ENCODE measurements around the gene ETNK1.

The ETNK1 gene

DNA sequence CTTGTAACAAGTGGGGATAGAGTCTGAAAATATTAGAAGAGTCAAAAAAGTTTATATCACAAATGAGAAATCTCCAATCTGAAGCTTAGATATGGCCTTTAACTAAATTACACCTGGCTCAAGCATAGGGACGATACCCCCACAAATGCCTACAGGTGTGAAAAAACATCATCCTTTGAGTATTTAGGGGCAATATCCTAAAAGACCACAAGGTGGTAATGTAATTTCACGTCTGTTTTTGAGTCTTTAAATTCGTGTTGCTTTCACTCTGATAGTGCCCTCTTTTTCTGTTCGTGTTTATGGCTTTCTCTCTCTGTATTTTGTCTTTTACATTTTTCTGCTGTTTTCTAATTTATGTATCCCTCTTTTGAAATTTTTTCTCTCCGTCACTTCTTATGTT is 84.3 kb downstream of the ETNK1 start:
- ATAC-seq (replicated peaks), result no peak
- Mint-ChIP-seq H3K4me3 (no peak overlapping the region), H3K36me3 (ENCODE audit: insufficient read depth) (no peaks in the 10 kb centered on the region), H3K9me3 (no peaks in the 10 kb centered on the region), H3K4me1 (ENCODE audit: low read depth in 2 of 2) (peaks cover 3 to 4% of the 10 kb centered on the region in 2 donors), H3K27me3 (peaks cover 6 to 9% of the 10 kb centered on the region in 2 donors), H3K27ac (no peak overlapping the region)
- no peak for DNase-seq

DNA sequence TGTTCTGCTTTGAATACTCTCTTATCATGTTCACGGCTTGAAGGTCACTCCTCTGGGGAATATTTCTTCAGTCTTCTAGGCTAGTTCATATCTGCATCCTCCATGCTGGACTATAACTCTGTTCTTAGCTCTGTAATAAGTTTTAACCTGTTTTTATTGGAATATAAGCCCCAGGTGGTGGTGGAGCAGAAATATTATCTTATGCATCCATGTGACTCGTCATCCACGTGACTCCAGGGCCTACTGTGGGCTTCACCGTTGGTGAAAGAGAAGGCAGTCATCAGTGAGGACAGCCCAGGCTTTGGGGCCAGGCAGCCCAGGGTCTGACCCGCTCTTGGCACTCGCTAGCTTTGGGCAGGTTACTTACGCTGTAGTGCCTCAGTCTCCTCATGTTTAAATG is 87.1 kb downstream of the ETNK1 start:
- H3K27me3 Mint-ChIP-seq, result peaks cover 6 to 9% of the 10 kb centered on the region in 2 donors
- no peaks in the 10 kb centered on the region for H3K36me3 Mint-ChIP-seq (ENCODE audit: insufficient read depth)
- DNase-seq (no peak), ATAC-seq (replicated peaks) (no peak)
- H3K4me3 Mint-ChIP-seq, result no peak overlapping the region
- H3K9me3 Mint-ChIP-seq, result no peaks in the 10 kb centered on the region
- H3K27ac Mint-ChIP-seq, result no peak overlapping the region
- H3K4me1 Mint-ChIP-seq (ENCODE audit: low read depth in 2 of 2), result peaks cover 3 to 4% of the 10 kb centered on the region in 2 donors

GRCh38 chr12:22715254-22715653 is 90.3 kb downstream of the ETNK1 start:
- Mint-ChIP-seq H3K4me1 (ENCODE audit: low read depth in 2 of 2) (peaks cover 0 to 3% of the 10 kb centered on the region in 2 donors), H3K9me3 (no peaks in the 10 kb centered on the region), H3K4me3 (no peak overlapping the region), H3K27me3 (peaks cover 9 to 10% of the 10 kb centered on the region in 2 donors), H3K27ac (no peak overlapping the region), H3K36me3 (ENCODE audit: insufficient read depth) (no peaks in the 10 kb centered on the region)
- ATAC-seq (replicated peaks), result no peak
- no peak for DNase-seq

DNA sequence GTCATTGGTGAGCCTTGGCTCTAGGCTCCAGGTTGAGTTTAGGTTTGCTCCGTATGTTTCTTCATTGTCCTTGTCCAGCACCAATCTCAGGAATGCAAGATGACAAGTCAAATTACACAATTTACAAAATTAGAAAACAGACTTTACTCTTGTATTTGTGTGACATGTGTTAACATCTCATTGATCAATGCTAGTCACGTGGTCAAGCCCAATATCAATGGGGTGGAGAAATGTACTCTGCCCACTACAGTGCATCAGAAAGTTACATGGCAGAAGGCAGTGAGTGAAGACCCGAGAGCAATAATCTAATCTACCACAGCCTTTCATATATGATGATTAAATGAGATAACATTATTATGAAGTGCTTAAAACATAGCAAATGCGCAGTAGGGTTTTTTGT is 94.8 kb downstream of the ETNK1 start:
- Mint-ChIP-seq H3K4me3 (no peak overlapping the region), H3K27ac (no peak overlapping the region), H3K27me3 (peaks cover 45 to 47% of the 10 kb centered on the region in 2 donors), H3K9me3 (no peaks in the 10 kb centered on the region), H3K4me1 (ENCODE audit: low read depth in 2 of 2) (no peaks in the 10 kb centered on the region), H3K36me3 (ENCODE audit: insufficient read depth) (no peaks in the 10 kb centered on the region)
- ATAC-seq (replicated peaks) (no peak), DNase-seq (no peak)

DNA sequence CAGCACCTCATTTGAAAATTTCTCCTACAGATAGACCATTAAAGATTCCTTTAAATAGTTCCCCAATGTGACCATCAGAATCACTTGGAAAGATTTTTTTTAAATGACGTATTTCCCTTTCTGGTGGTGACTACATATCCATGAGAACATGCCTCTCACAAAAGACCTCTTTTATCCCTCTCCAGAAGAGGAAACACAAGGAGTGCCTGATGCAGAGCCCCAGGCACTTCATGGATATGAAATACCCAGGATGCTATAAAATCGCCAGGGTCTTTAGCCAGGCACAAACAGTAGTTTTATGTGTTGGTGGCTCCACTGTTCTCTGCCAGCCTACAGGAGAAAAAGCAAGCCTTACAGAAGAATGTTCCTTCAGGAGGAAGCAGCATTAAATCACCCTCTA is 97.1 kb downstream of the ETNK1 start:
- no peak for DNase-seq
- Mint-ChIP-seq H3K36me3 (ENCODE audit: insufficient read depth) (no peaks in the 10 kb centered on the region), H3K9me3 (no peaks in the 10 kb centered on the region), H3K4me3 (no peak overlapping the region), H3K27ac (no peak overlapping the region), H3K27me3 (peaks cover 47 to 51% of the 10 kb centered on the region in 2 donors), H3K4me1 (ENCODE audit: low read depth in 2 of 2) (no peaks in the 10 kb centered on the region)
- no peak for ATAC-seq (replicated peaks)

DNA sequence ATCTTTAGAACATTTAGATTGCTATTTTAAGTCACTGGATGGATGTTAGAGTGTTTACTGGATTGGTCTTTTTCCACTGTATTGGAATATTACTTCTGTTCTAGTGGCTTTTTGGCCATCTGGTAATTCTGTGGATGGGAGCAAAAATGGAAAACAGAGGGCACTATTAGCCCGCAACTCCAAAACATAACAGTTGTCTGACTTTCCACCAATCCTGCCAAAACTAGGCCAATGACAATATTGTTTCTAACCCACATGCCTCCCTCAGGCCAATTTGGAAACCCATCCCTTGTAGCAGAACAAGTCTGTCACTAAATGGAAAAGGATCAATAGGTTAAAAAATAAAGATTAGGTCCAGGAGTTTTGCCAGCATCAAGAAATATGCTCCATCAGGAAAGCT is 97.8 kb downstream of the ETNK1 start:
- no peaks in the 10 kb centered on the region for H3K9me3 Mint-ChIP-seq
- DNase-seq, result no peak
- no peaks in the 10 kb centered on the region for H3K4me1 Mint-ChIP-seq (ENCODE audit: low read depth in 2 of 2)
- peaks cover 47 to 51% of the 10 kb centered on the region in 2 donors for H3K27me3 Mint-ChIP-seq
- no peak overlapping the region for H3K27ac Mint-ChIP-seq
- H3K36me3 Mint-ChIP-seq (ENCODE audit: insufficient read depth), result no peaks in the 10 kb centered on the region
- no peak overlapping the region for H3K4me3 Mint-ChIP-seq
- ATAC-seq (replicated peaks), result no peak

- Mint-ChIP-seq H3K9me3 (no peaks in the 10 kb centered on the region), H3K4me1 (ENCODE audit: low read depth in 2 of 2) (no peaks in the 10 kb centered on the region), H3K27ac (no peak overlapping the region), H3K27me3 (peaks cover 13 to 21% of the 10 kb centered on the region in 2 donors), H3K36me3 (ENCODE audit: insufficient read depth) (no peaks in the 10 kb centered on the region), H3K4me3 (no peak overlapping the region)
- no peak for ATAC-seq (replicated peaks)
- no peak for DNase-seq
These were observed 104.0 kb downstream of the ETNK1 start for GRCh38 chr12:22728987-22729386.

DNA sequence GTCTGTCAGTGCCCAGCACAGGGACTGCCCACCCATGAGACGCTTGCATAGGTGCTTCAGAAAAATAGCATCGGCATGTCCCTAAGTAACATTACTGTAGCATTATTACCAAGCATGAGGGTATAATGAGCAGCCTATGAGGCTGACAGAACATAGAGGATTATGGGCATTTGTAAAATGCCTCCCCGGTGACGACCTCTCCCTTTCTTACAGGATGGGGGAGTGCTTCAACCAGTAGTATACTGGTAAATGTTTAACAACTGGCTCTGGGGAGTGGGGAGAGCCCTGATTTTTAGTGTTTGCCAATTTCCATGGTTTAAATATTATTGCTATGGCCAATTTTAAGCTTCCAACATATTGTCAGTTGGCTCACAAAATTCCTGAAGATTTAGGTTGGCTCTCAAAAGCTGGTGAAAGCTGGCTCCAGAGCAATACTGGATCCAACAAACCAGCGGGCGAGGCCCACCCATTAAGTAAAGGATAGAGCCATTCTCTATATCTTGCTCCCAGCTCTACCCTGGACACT is 104.5 kb downstream of the ETNK1 start:
- Mint-ChIP-seq H3K4me1 (ENCODE audit: low read depth in 2 of 2) (no peaks in the 10 kb centered on the region), H3K4me3 (no peak overlapping the region)

DNA sequence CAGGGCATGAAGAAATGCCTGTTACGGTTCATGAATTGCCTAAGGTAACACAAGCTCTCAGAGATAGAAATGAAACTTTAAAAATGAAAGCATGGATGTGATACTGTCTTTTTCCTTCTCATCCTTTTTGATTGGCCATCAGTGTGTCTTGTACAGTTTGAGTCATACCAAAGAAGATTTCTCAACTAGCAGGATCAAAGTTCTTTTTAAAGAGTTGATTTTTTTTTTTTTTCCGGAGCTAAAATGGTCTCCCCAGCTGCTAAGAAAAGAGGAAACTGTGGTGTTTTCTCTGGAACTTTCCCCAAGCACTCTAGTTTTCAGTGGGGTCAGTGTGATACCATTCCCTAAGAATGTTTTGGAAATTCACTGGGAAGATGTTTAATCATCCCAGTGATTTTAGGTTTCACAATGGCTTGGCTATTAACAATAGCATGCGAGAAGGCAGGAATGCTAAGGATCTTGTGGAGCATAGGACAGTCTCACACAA is 105.0 kb downstream of the ETNK1 start:
- H3K27ac Mint-ChIP-seq, result no peak overlapping the region
- no peak overlapping the region for H3K4me3 Mint-ChIP-seq
- no peaks in the 10 kb centered on the region for H3K4me1 Mint-ChIP-seq (ENCODE audit: low read depth in 2 of 2)
- no peak for DNase-seq
- no peaks in the 10 kb centered on the region for H3K36me3 Mint-ChIP-seq (ENCODE audit: insufficient read depth)
- peaks cover 13 to 15% of the 10 kb centered on the region in 2 donors for H3K27me3 Mint-ChIP-seq
- H3K9me3 Mint-ChIP-seq, result no peaks in the 10 kb centered on the region
- ATAC-seq (replicated peaks), result no peak

More for the DNA sequence above, 104.5 kb downstream of the ETNK1 start:
- Mint-ChIP-seq H3K9me3 (no peaks in the 10 kb centered on the region), H3K27me3 (peaks cover 13 to 15% of the 10 kb centered on the region in 2 donors), H3K36me3 (ENCODE audit: insufficient read depth) (no peaks in the 10 kb centered on the region), H3K27ac (no peak overlapping the region)
- ATAC-seq (replicated peaks) (no peak), DNase-seq (no peak)

- ATAC-seq (replicated peaks) (no peak), DNase-seq (no peak)
- Mint-ChIP-seq H3K4me3 (no peak overlapping the region), H3K36me3 (ENCODE audit: insufficient read depth) (no peaks in the 10 kb centered on the region), H3K27ac (no peak overlapping the region), H3K9me3 (no peaks in the 10 kb centered on the region), H3K27me3 (peaks cover 6 to 15% of the 10 kb centered on the region in 2 donors), H3K4me1 (ENCODE audit: low read depth in 2 of 2) (no peaks in the 10 kb centered on the region)
These were observed 106.3 kb downstream of the ETNK1 start for GRCh38 chr12:22731236-22731635.

DNA sequence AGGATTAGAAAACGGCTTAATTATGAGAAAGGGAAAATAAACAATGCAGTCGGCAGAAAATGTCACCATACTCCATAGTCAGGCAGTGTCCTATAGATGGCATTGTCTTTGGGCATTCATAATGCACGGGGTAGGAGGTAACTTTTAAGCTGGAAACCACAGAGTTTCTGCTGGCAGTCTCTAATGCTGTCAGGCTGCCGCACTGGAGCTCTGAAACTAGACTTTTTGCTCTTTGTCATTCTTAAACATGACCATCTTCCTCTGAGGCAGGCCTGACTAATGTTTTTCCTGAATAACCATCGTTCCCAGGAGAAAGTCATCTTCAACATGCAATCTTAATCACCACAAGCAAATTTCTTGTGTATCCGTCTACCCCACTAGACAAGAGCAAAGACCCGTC is 108.8 kb downstream of the ETNK1 start:
- H3K4me3 Mint-ChIP-seq, result no peak overlapping the region
- H3K4me1 Mint-ChIP-seq (ENCODE audit: low read depth in 2 of 2), result no peaks in the 10 kb centered on the region
- no peaks in the 10 kb centered on the region for H3K36me3 Mint-ChIP-seq (ENCODE audit: insufficient read depth)
- no peak for DNase-seq
- H3K27ac Mint-ChIP-seq, result no peak overlapping the region
- ATAC-seq (replicated peaks), result no peak
- H3K27me3 Mint-ChIP-seq, result peaks cover 14 to 23% of the 10 kb centered on the region in 2 donors
- H3K9me3 Mint-ChIP-seq, result no peaks in the 10 kb centered on the region

DNA sequence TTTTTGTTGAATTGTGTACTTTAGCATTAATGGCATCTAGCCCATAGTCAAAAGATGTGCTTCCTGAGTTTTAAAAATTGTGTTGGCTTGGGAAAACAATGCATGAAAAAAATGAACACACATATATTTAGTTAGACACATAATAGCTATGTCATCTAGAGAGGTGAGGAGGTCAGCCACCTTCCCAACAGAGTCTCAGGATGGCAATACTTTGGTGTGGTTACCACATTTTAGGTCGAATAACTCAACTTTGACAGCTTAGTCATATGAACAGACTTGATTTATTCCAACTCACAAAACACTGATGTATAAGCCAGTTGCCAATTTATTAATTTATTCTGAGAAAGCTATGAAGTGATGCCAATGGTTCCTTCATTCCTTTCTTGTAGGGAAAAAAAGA is 114.0 kb downstream of the ETNK1 start:
- no peak overlapping the region for H3K4me3 Mint-ChIP-seq
- no peak overlapping the region for H3K27ac Mint-ChIP-seq
- DNase-seq, result no peak
- H3K4me1 Mint-ChIP-seq (ENCODE audit: low read depth in 2 of 2), result no peaks in the 10 kb centered on the region
- H3K27me3 Mint-ChIP-seq, result peaks cover 31 to 46% of the 10 kb centered on the region in 2 donors
- no peaks in the 10 kb centered on the region for H3K36me3 Mint-ChIP-seq (ENCODE audit: insufficient read depth)
- no peak for ATAC-seq (replicated peaks)
- no peaks in the 10 kb centered on the region for H3K9me3 Mint-ChIP-seq

Data from effector memory CD8-positive, alpha-beta T cell (primary cell).